ENCODE measurements around the gene SLTM.
"Not testable (repeated sequence)": the region's sequence is repeated elsewhere in the genome, so short reads cannot be mapped to it uniquely, and the experiment has no call there.

Gene SLTM

GRCh38 chr15:58919232-58919631 lies 14.2 kb downstream of the SLTM start:
- no peak for DNase-seq (ENCODE audit: low read depth)
- H3K4me3 ChIP-seq (ENCODE audit: control insufficient read depth, low read depth, low read length), result no peak overlapping the region
- TF ChIP-seq, protein P1, sequence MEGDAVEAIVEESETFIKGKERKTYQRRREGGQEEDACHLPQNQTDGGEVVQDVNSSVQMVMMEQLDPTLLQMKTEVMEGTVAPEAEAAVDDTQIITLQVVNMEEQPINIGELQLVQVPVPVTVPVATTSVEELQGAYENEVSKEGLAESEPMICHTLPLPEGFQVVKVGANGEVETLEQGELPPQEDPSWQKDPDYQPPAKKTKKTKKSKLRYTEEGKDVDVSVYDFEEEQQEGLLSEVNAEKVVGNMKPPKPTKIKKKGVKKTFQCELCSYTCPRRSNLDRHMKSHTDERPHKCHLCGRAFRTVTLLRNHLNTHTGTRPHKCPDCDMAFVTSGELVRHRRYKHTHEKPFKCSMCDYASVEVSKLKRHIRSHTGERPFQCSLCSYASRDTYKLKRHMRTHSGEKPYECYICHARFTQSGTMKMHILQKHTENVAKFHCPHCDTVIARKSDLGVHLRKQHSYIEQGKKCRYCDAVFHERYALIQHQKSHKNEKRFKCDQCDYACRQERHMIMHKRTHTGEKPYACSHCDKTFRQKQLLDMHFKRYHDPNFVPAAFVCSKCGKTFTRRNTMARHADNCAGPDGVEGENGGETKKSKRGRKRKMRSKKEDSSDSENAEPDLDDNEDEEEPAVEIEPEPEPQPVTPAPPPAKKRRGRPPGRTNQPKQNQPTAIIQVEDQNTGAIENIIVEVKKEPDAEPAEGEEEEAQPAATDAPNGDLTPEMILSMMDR (IDR thresholded peaks at IDR 0.05; ENCODE audit: control insufficient read depth, insufficient read depth, low read depth, low read length, missing control alignments), result no peak

- no peak for DNase-seq (ENCODE audit: low read depth)
- TF ChIP-seq, protein P1 (IDR thresholded peaks at IDR 0.05; ENCODE audit: control insufficient read depth, insufficient read depth, low read depth, low read length, missing control alignments), result no peak
- no peak overlapping the region for H3K4me3 ChIP-seq (ENCODE audit: control insufficient read depth, low read depth, low read length)
Observed at GRCh38 chr15:58918239-58918638, 15.2 kb downstream of the SLTM start.

- not testable (repeated sequence) for DNase-seq (ENCODE audit: low read depth); H3K4me3 ChIP-seq (ENCODE audit: control insufficient read depth, low read depth, low read length)
Observed at GRCh38 chr15:58917613-58918129, 15.8 kb downstream of the SLTM start.

GRCh38 chr15:58916962-58917361 lies 16.5 kb downstream of the SLTM start:
- TF ChIP-seq, protein P1 (IDR thresholded peaks at IDR 0.05; ENCODE audit: control insufficient read depth, insufficient read depth, low read depth, low read length, missing control alignments), result no peak
- DNase-seq (ENCODE audit: low read depth), result no peak

DNA sequence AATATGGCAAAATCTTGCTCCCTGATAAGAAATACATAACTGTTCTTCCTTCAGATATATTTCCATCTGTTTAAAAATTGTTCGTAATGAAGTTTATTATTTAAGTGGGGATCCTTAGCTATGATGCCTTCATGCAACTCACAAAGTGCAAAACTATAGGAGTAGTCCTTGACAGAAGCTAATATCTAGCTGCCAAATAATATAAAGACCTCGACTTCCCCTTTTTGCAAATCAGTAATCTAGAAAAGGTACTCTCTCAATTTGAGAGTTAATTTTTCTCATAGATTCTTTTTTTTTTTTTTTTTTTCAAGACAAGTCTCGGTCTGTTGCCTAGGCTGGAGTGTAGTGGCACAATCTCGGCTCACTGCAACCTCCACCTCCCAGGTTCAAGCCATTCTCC lies 23.0 kb downstream of the SLTM start:
- no peak for DNase-seq (ENCODE audit: low read depth)
- H3K4me3 ChIP-seq (ENCODE audit: control insufficient read depth, low read depth, low read length), result no peak overlapping the region
- TF ChIP-seq, protein P1 (IDR thresholded peaks at IDR 0.05; ENCODE audit: control insufficient read depth, insufficient read depth, low read depth, low read length, missing control alignments), result no peak

More at GRCh38 chr15:58916962-58917361, 16.5 kb downstream of the SLTM start:
- no peak overlapping the region for H3K4me3 ChIP-seq (ENCODE audit: control insufficient read depth, low read depth, low read length)

DNA sequence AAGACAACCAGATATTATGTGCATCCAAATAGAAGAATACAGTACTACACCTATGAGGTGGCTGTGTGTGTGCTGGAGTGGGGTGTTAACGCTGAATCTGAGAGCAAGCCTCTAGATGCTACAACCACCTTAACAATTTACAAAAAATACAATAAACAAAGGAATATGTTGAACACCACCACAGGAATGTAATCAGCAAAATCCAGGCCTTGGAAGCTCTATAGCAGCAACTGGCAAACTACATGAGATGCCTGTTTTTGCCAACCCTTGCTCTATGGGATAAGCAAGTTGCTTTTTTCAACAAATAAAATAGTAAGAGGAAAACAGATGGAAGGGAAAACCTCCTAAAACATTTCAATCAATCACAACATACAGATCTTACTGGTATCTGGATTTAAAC lies 23.9 kb downstream of the SLTM start:
- DNase-seq (ENCODE audit: low read depth), result no peak

GRCh38 chr15:58908550-58909309 lies 24.7 kb downstream of the SLTM start:
- no peak overlapping the region for H3K4me3 ChIP-seq (ENCODE audit: control insufficient read depth, low read depth, low read length)
- TF ChIP-seq, protein P1 (IDR thresholded peaks at IDR 0.05; ENCODE audit: control insufficient read depth, insufficient read depth, low read depth, low read length, missing control alignments), result no peak
- no peak for DNase-seq (ENCODE audit: low read depth)

More for the DNA sequence above, 23.9 kb downstream of the SLTM start:
- no peak overlapping the region for H3K4me3 ChIP-seq (ENCODE audit: control insufficient read depth, low read depth, low read length)
- TF ChIP-seq, protein P1 (IDR thresholded peaks at IDR 0.05; ENCODE audit: control insufficient read depth, insufficient read depth, low read depth, low read length, missing control alignments), result no peak
